HepG2 (cell line): Measurements from ENCODE around the gene NELL1. TPM values are rescaled to one million over a fixed set of nuclear protein-coding genes. Genes with fewer than 3 reads are reported as not detected.

Experiments used
- ATAC-seq: fragments of 200-7000 bp; cut with Tn5 transposase; 3 replicates; pipeline ENCODE4 v1.9.1; 2020; ENCODE audit warnings: mild to moderate bottlenecking, moderate library complexity
- BruUV-seq: library from RNA; stranded (reverse); fragments of 400-500 nt; replicated peaks from 2 replicates; lab custom pipeline; 2021; lab: Mats Ljungman, UMichigan
- CTCF ChIA-PET: fragments of 300-600 bp; formaldehyde crosslinking; extraction: SDS; loops from one replicate; lab custom pipeline; 2021; ENCODE audit warnings: low total read pairs, inconsistent platforms, low intra/inter-chr PET ratio; lab: Yijun Ruan, JAX
- POLR2A ChIA-PET: fragments of 350-600 bp; sonication (Branson Sonifier 250); formaldehyde crosslinking; loops from one replicate; lab custom pipeline; 2020; ENCODE audit warnings: antibody characterized with exemption, inconsistent platforms; lab: Yijun Ruan, JAX
- DNase-seq: peaks from one replicate; pipeline ENCODE4 v3.0.0-alpha.2; 2015; ENCODE audit warnings: low spot score
- FAIRE-seq: peaks from 3 replicates; lab custom pipeline; 2011; peaks lifted over from hg19 to GRCh38; lab: Jason Lieb, UNC
- H2AFZ ChIP-seq: one replicate; pipeline ENCODE4 v1.6.1; 2011; ENCODE audit warnings: low read length, inconsistent platforms
- H3K27ac ChIP-seq: fragments of 300-600 bp; 3 replicates; pipeline ENCODE4 v1.8.0; 2011; ENCODE audit warnings: mixed run types, mild to moderate bottlenecking, mixed read lengths, low read length, inconsistent platforms; ENCODE audit not compliant: insufficient read depth; ENCODE audit errors: extremely low read length
- H3K27me3 ChIP-seq, 2 experiments: fragments of 200-600 bp in 1 of 2; 2 replicates in 1 of 2; 3 replicates in 1 of 2; pipeline versions ENCODE4 v1.6.0 to v1.8.0; 2011; ENCODE audit warnings: low read length in 2 of 2, mild to moderate bottlenecking in 2 of 2, moderate library complexity in 2 of 2, inconsistent platforms in 1 of 2; ENCODE audit not compliant: insufficient read depth in 2 of 2, control insufficient read depth in 1 of 2
- H3K36me3 ChIP-seq, 2 experiments: fragments of 200-600 bp in 1 of 2; replicated peaks in 1 of 2; 2 replicates in 1 of 2; 3 replicates in 1 of 2; pipeline versions ENCODE4 v1.5.1 to v1.8.0; 2011; ENCODE audit warnings: low read length in 2 of 2, inconsistent platforms in 1 of 2; ENCODE audit not compliant: insufficient read depth in 2 of 2, control insufficient read depth in 1 of 2
- H3K4me1 ChIP-seq: 2 replicates; pipeline ENCODE4 v1.5.1; 2012; ENCODE audit warnings: low read length, inconsistent platforms; ENCODE audit not compliant: insufficient read depth
- H3K4me2 ChIP-seq: 2 replicates; pipeline ENCODE4 v1.6.0; 2011; ENCODE audit warnings: low read depth, low read length, inconsistent platforms
- H3K4me3 ChIP-seq, 3 experiments: fragments of 200-600 bp in 1 of 3; sonication (generic), shearing (Covaris generic) in 1 of 3; replicated peaks in 1 of 3; 2 replicates each; pipeline ENCODE4 v1.5.1; 2011 to 2016; ENCODE audit warnings: low read length in 3 of 3, inconsistent platforms in 2 of 3, low read depth in 2 of 3, mild to moderate bottlenecking in 2 of 3, control low read depth in 1 of 3, mixed read lengths in 1 of 3; ENCODE audit not compliant: insufficient read depth in 1 of 3
- H3K79me2 ChIP-seq: one replicate; pipeline ENCODE4 v1.6.1; 2011; ENCODE audit warnings: low read length, inconsistent platforms; ENCODE audit not compliant: insufficient read depth
- H3K9ac ChIP-seq: 2 replicates; pipeline ENCODE4 v1.6.0; 2011; ENCODE audit warnings: mild to moderate bottlenecking, low read depth, low read length, inconsistent platforms; ENCODE audit not compliant: insufficient read depth
- H3K9me3 ChIP-seq: 2 replicates; pipeline ENCODE4 v1.5.1; 2012; ENCODE audit warnings: mild to moderate bottlenecking, low read length
- H4K20me1 ChIP-seq: 2 replicates; pipeline ENCODE4 v1.6.0; 2011; ENCODE audit warnings: inconsistent platforms, mild to moderate bottlenecking, low read length, moderate library complexity; ENCODE audit not compliant: insufficient read depth
- ARID3A ChIP-seq: IDR thresholded peaks from 2 replicates; pipeline ENCODE4 v1.6.1; 2012; ENCODE audit warnings: low read depth, low read length, improper control_type of control experiment
- DMAP1 ChIP-seq: IDR thresholded peaks from 2 replicates; pipeline ENCODE4 v1.6.1; 2016
- GATA4 ChIP-seq: sonication (generic); IDR thresholded peaks from 2 replicates; pipeline ENCODE4 v1.6.1; 2016; ENCODE audit warnings: antibody characterized with exemption, low read depth, borderline replicate concordance
- HMGXB3 ChIP-seq: sonication (generic); formaldehyde crosslinking; IDR thresholded peaks from 2 replicates; pipeline ENCODE4 v1.4.0; 2020; ENCODE audit warnings: missing genetic modification reagents, borderline replicate concordance
- IKZF5 ChIP-seq: IDR thresholded peaks from 2 replicates; pipeline ENCODE4 v1.6.1; 2018; ENCODE audit warnings: missing genetic modification reagents, mild to moderate bottlenecking, missing compliant biosample characterization
- MIER2 ChIP-seq: IDR thresholded peaks from 2 replicates; pipeline ENCODE4 v1.6.1; 2016; ENCODE audit warnings: missing biosample characterization, missing genetic modification reagents
- PAWR ChIP-seq: sonication (generic); formaldehyde crosslinking; IDR thresholded peaks from 2 replicates; pipeline ENCODE4 v1.4.0; 2020; ENCODE audit warnings: missing genetic modification reagents, mild to moderate bottlenecking, borderline replicate concordance
- RELA ChIP-seq: sonication (generic); formaldehyde crosslinking; IDR thresholded peaks from 2 replicates; pipeline ENCODE4 v1.4.0; 2020; ENCODE audit warnings: missing genetic modification reagents
- SIN3A ChIP-seq: IDR thresholded peaks from 2 replicates; pipeline ENCODE4 v1.6.1; 2011; ENCODE audit warnings: low read depth, mild to moderate bottlenecking, control low read depth, low read length, borderline replicate concordance
- ZBTB26 ChIP-seq: IDR thresholded peaks from 2 replicates; pipeline ENCODE4 v1.6.1; 2016; ENCODE audit warnings: missing compliant biosample characterization, missing genetic modification reagents, borderline replicate concordance
- ZFP1 ChIP-seq: IDR thresholded peaks from 2 replicates; pipeline ENCODE4 v1.6.1; 2016
- ZFP82 ChIP-seq: sonication (generic); formaldehyde crosslinking; IDR thresholded peaks from 2 replicates; pipeline ENCODE4 v1.5.1; 2020; ENCODE audit warnings: mild to moderate bottlenecking, missing genetic modification reagents, borderline replicate concordance
- ZMYM2 ChIP-seq: sonication (generic); formaldehyde crosslinking; IDR thresholded peaks from 2 replicates; pipeline ENCODE4 v1.8.0; 2022; ENCODE audit warnings: mild to moderate bottlenecking, missing genetic modification reagents
- ZNF441 ChIP-seq: sonication (generic); formaldehyde crosslinking; IDR thresholded peaks from 2 replicates; pipeline ENCODE4 v1.7.0; 2021; ENCODE audit warnings: missing genetic modification reagents, borderline replicate concordance
- ZNF543 ChIP-seq: sonication (generic); formaldehyde crosslinking; IDR thresholded peaks from 2 replicates; pipeline ENCODE4 v1.4.0; 2020; ENCODE audit warnings: mild to moderate bottlenecking, missing genetic modification reagents
- ZNF616 ChIP-seq: sonication (generic); formaldehyde crosslinking; IDR thresholded peaks from 2 replicates; pipeline ENCODE4 v1.5.0; 2020; ENCODE audit warnings: low read depth, mild to moderate bottlenecking, missing genetic modification reagents
- WGBS: methylation state at CpG from one replicate; pipeline ENCODE4 v1.1.6; 2017; ENCODE audit warnings: low lambda C conversion rate; 5-methylcytosine and 5-hydroxymethylcytosine counted together
- in situ Hi-C: cut with HindIII; loops from 2 replicates; pipeline ENCODE4 v1.10.0; 2017; ENCODE audit warnings: low pct_unique_long_range_greater_than_20kb; ENCODE audit not compliant: extremely low pct_ligation_motif_present
- intact Hi-C: fragments of 100-400 bp; cut with micrococcal nuclease; formaldehyde crosslinking; loops from one replicate; pipeline ENCODE4 v1.10.0; 2022; ENCODE audit not compliant: unreplicated experiment
- polyA plus RNA-seq, 8 experiments: library from polyadenylated mRNA; depleted of rRNA in 3 of 8; stranded (reverse) in 7 of 8; unstranded in 1 of 8; fragments of >200 nt; fragmentation: Illumina TruSeq in 4 of 8; extraction: Trizol in 4 of 8; gene quantifications; 2 replicates each; pipeline versions ENCODE4 v1.2.1 to v1.2.3, GENCODE V29; 2011 to 2016; ENCODE audit warnings: low read depth in 4 of 8, missing spikeins in 1 of 8, mixed read lengths in 1 of 8; ENCODE audit not compliant: insufficient read depth in 1 of 8
- total RNA-seq, 5 experiments: library from RNA; depleted of rRNA; stranded (reverse); fragments of >200 nt; fragmentation: Illumina TruSeq; extraction: Trizol; gene quantifications; 2 replicates each; pipeline ENCODE4 v1.2.3, GENCODE V29; 2016; ENCODE audit warnings: low read depth in 1 of 5
- TF ChIP-seq, protein P1 (sequence below): IDR thresholded peaks from 2 replicates; pipeline ENCODE4 v1.6.1; 2016; ENCODE audit warnings: low read depth

Gene NELL1
- total and polyA plus RNA-seq, 2 of the 13 experiments (the other 11 are each of a cell fraction or from before 2014, with no cell fraction given): not detected

DNA sequence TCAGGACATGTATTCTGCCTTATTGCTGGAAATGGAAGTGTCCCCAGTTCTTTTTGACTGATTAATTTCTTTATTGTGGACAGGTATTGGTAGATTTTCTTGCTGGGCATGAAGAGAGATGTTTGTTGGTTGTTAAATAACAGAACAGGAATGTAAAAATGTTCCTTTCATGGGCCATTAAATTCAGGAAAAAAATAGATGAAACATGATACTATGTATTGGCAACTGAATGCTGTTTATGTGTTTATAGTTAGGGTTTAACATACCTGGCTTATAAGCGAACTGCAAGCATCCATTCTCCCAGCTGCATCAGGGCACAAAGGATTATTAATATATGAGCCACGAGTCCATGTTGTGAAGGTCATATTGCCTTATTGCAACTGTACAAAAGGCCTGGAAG is 368.5 kb downstream of the NELL1 start:
- WGBS: 0% methylated on average over 2 of the region's 2 CpGs
- TF ChIP-seq, protein P1, sequence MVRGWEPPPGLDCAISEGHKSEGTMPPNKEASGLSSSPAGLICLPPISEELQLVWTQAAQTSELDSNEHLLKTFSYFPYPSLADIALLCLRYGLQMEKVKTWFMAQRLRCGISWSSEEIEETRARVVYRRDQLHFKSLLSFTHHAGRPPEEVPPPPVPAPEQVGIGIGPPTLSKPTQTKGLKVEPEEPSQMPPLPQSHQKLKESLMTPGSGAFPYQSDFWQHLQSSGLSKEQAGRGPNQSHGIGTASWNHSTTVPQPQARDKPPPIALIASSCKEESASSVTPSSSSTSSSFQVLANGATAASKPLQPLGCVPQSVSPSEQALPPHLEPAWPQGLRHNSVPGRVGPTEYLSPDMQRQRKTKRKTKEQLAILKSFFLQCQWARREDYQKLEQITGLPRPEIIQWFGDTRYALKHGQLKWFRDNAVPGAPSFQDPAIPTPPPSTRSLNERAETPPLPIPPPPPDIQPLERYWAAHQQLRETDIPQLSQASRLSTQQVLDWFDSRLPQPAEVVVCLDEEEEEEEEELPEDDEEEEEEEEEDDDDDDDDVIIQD (CRISPR knock-in tag): no peak
- TF ChIP-seq GATA4: no peak
- TF ChIP-seq SIN3A: no peak
- TF ChIP-seq ARID3A: no peak
- no peak for TF ChIP-seq RELA
- TF ChIP-seq ZNF543 (CRISPR knock-in tag): no peak
- no peak for TF ChIP-seq PAWR
- no peak for TF ChIP-seq ZMYM2 (CRISPR knock-in tag)
- no peak for TF ChIP-seq ZFP82
- no peak for TF ChIP-seq ZFP1
- TF ChIP-seq IKZF5 (CRISPR knock-in tag): no peak
- TF ChIP-seq ZBTB26 (CRISPR knock-in tag): no peak
- no peak for TF ChIP-seq DMAP1 (CRISPR knock-in tag)
- no peak for TF ChIP-seq MIER2 (CRISPR knock-in tag)
- TF ChIP-seq ZNF616 (CRISPR knock-in tag): no peak
- no peak for TF ChIP-seq ZNF441 (CRISPR knock-in tag)
- no peak for TF ChIP-seq HMGXB3 (CRISPR knock-in tag)

More for the DNA sequence above, 368.5 kb downstream of the NELL1 start:
- Histone ChIP-seq H3K36me3 (no peaks in the 10 kb centered on the region), H3K27ac (no peak overlapping the region), H3K4me2 (no peak overlapping the region), H3K9ac (no peak overlapping the region), H3K4me1 (no peaks in the 10 kb centered on the region), H3K9me3 (no peaks in the 10 kb centered on the region), H2AFZ (no peak overlapping the region), H3K27me3 (no peaks in the 10 kb centered on the region), H4K20me1 (no peaks in the 10 kb centered on the region), H3K4me3 (no peak overlapping the region), H3K79me2 (no peaks in the 10 kb centered on the region)
- intact Hi-C loops: no loop called here
- CTCF ChIA-PET: no interaction called here
- POLR2A ChIA-PET: no interaction called here
- DNase-seq (no peak), FAIRE-seq (no peak), ATAC-seq (no peak)
- in situ Hi-C loops: no loop called here
- BruUV-seq: no TSS peak
